WTC11 (cell line): ENCODE results near the gene ZNF609. TPM values are rescaled to one million over a fixed set of nuclear protein-coding genes. Genes with fewer than 3 reads are reported as not detected.

Source experiments
- ATAC-seq: fragments of 200-7000 bp; cut with Tn5 transposase; 2 replicates; pipeline ENCODE4 v1.10.0; 2021; ENCODE audit warnings: mild to moderate bottlenecking, moderate library complexity
- CTCF ChIA-PET: fragments of 300-600 bp; sonication (Branson Sonifier 250); formaldehyde crosslinking; loops from one replicate; lab custom pipeline; 2021; ENCODE audit warnings: antibody characterized with exemption; lab: Charles Lee
- POLR2A ChIA-PET: fragments of 350-600 bp; sonication (Branson Sonifier 250); formaldehyde crosslinking; loops from one replicate; lab custom pipeline; 2021; ENCODE audit warnings: antibody characterized with exemption; lab: Charles Lee
- DNase-seq: peaks from one replicate; pipeline ENCODE4 v3.0.0; 2021; ENCODE audit warnings: low spot score
- H3K27ac Mint-ChIP-seq: 2 replicates; pipeline ENCODE4 v1.8.0; 2021; ENCODE audit warnings: mixed read lengths
- H3K27me3 Mint-ChIP-seq: 2 replicates; pipeline ENCODE4 v1.8.0; 2021; ENCODE audit warnings: low read depth, mild to moderate bottlenecking, moderate library complexity, mixed read lengths
- H3K36me3 Mint-ChIP-seq: 2 replicates; pipeline ENCODE4 v1.8.0; 2021; ENCODE audit warnings: mixed read lengths
- H3K4me1 Mint-ChIP-seq: 2 replicates; pipeline ENCODE4 v1.8.0; 2022; ENCODE audit warnings: mixed read lengths
- H3K4me3 Mint-ChIP-seq: 2 replicates; pipeline ENCODE4 v1.8.0; 2021; ENCODE audit warnings: mild to moderate bottlenecking, moderate library complexity, mixed read lengths
- H3K9me3 Mint-ChIP-seq: 2 replicates; pipeline ENCODE4 v1.8.0; 2021; ENCODE audit warnings: mixed read lengths
- CREB1 ChIP-seq: sonication (generic); formaldehyde crosslinking; IDR thresholded peaks from 2 replicates; pipeline ENCODE4 v1.8.0; 2023; ENCODE audit warnings: mild to moderate bottlenecking, missing genetic modification reagents
- E2F4 ChIP-seq: sonication (generic); formaldehyde crosslinking; IDR thresholded peaks from 2 replicates; pipeline ENCODE4 v1.8.1; 2022; ENCODE audit warnings: low read depth, mild to moderate bottlenecking, moderate library complexity, missing genetic modification reagents, borderline replicate concordance
- ESRRA ChIP-seq: sonication (generic); formaldehyde crosslinking; IDR thresholded peaks from 2 replicates; pipeline ENCODE4 v1.8.1; 2022; ENCODE audit warnings: mild to moderate bottlenecking, missing genetic modification reagents, borderline replicate concordance
- FOXJ3 ChIP-seq: sonication (generic); formaldehyde crosslinking; IDR thresholded peaks from 2 replicates; pipeline ENCODE4 v1.9.0; 2021; ENCODE audit warnings: missing genetic modification reagents, mild to moderate bottlenecking, borderline replicate concordance
- GABPB1 ChIP-seq: sonication (generic); formaldehyde crosslinking; IDR thresholded peaks from 2 replicates; pipeline ENCODE4 v1.8.1; 2023; ENCODE audit warnings: mild to moderate bottlenecking, missing genetic modification reagents
- HMGA2 ChIP-seq: fragments of 250-450 bp; sonication (Bioruptor Pico); IDR thresholded peaks from 2 replicates; pipeline ENCODE4 v1.4.0; 2021; ENCODE audit warnings: mild to moderate bottlenecking, moderate library complexity
- IRF1 ChIP-seq: sonication (generic); formaldehyde crosslinking; IDR thresholded peaks from 2 replicates; pipeline ENCODE4 v1.8.0; 2023; ENCODE audit warnings: missing genetic modification reagents
- NR1H2 ChIP-seq: sonication (generic); formaldehyde crosslinking; IDR thresholded peaks from 2 replicates; pipeline ENCODE4 v1.9.0; 2021; ENCODE audit warnings: mild to moderate bottlenecking, moderate library complexity, missing genetic modification reagents
- NR2C2 ChIP-seq: sonication (generic); formaldehyde crosslinking; IDR thresholded peaks from 2 replicates; pipeline ENCODE4 v1.8.0; 2022; ENCODE audit warnings: mild to moderate bottlenecking, missing genetic modification reagents
- PRDM15 ChIP-seq: sonication (generic); formaldehyde crosslinking; IDR thresholded peaks from 2 replicates; pipeline ENCODE4 v1.8.0; 2022; ENCODE audit warnings: missing genetic modification reagents
- SMAD4 ChIP-seq: sonication (generic); formaldehyde crosslinking; IDR thresholded peaks from 2 replicates; pipeline ENCODE4 v1.8.0; 2022; ENCODE audit warnings: mild to moderate bottlenecking, missing genetic modification reagents
- SOX15 ChIP-seq: fragments of 250-450 bp; sonication (Bioruptor Pico); IDR thresholded peaks from 2 replicates; pipeline ENCODE4 v1.9.0; 2021; ENCODE audit warnings: mild to moderate bottlenecking
- TEAD4 ChIP-seq: sonication (generic); formaldehyde crosslinking; IDR thresholded peaks from 2 replicates; pipeline ENCODE4 v1.8.0; 2022; ENCODE audit warnings: mild to moderate bottlenecking, missing genetic modification reagents
- ZBTB21 ChIP-seq: sonication (generic); formaldehyde crosslinking; IDR thresholded peaks from 2 replicates; pipeline ENCODE4 v1.8.1; 2023; ENCODE audit warnings: mild to moderate bottlenecking, missing genetic modification reagents, borderline replicate concordance
- ZNF232 ChIP-seq: sonication (generic); formaldehyde crosslinking; IDR thresholded peaks from 2 replicates; pipeline ENCODE4 v1.8.0; 2022; ENCODE audit warnings: mild to moderate bottlenecking, missing genetic modification reagents
- ZNF671 ChIP-seq: fragments of 250-450 bp; sonication (Bioruptor Pico); IDR thresholded peaks from 2 replicates; pipeline ENCODE4 v1.8.0; 2021; ENCODE audit warnings: mild to moderate bottlenecking
- ZSCAN18 ChIP-seq: fragments of 250-450 bp; sonication (Bioruptor Pico); IDR thresholded peaks from 2 replicates; pipeline ENCODE4 v2.1.2; 2022; ENCODE audit warnings: mild to moderate bottlenecking, moderate library complexity
- total RNA-seq: library from RNA; stranded (reverse); gene quantifications from 3 replicates; pipeline ENCODE4 v1.2.3, GENCODE V29; 2021
- TF ChIP-seq, protein P1 (sequence below): sonication (generic); formaldehyde crosslinking; IDR thresholded peaks from 2 replicates; pipeline ENCODE4 v1.8.1; 2023; ENCODE audit warnings: mild to moderate bottlenecking, missing genetic modification reagents, borderline replicate concordance
- TF ChIP-seq, protein P2 (sequence below): sonication (generic); formaldehyde crosslinking; IDR thresholded peaks from 2 replicates; pipeline ENCODE4 v1.8.0; 2022; ENCODE audit warnings: mild to moderate bottlenecking, missing genetic modification reagents
- TF ChIP-seq, protein P3 (sequence below): sonication (generic); formaldehyde crosslinking; IDR thresholded peaks from 2 replicates; pipeline ENCODE4 v1.8.1; 2023; ENCODE audit warnings: mild to moderate bottlenecking, missing genetic modification reagents

Gene ZNF609
- total RNA-seq, 1 experiment from 2014 or later: 47.4 TPM

DNA sequence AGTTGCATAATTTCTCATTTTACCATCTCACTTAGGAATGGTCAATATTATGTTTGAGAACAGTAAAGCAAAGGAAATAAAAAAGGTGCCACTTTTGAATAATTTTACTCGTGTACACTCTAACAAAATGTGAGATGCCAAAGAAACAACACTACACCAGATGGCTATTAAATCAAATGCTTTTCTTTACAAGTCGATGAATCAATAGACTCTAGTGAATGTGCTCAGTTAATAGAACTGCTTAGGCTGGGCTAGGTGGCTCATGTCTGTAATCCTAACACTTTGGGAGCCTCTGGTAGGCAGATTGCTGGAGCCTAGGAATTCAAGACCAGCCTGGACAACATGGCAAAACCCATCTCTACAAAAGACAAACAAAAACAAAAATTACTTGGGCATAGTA, 87.9 kb downstream of the ZNF609 start:
- H3K27ac Mint-ChIP-seq: peak overlapping the region; percentile 20
- H3K4me3 Mint-ChIP-seq: no peak overlapping the region
- ChIA-PET CTCF (no interaction called here), POLR2A (no interaction called here)
- H3K36me3 Mint-ChIP-seq: no peaks in the 10 kb centered on the region; the same call in 1 of the 2 replicates
- H3K9me3 Mint-ChIP-seq: no peaks in the 10 kb centered on the region
- DNase-seq (no peak), ATAC-seq (no peak)
- no peaks in the 10 kb centered on the region for H3K27me3 Mint-ChIP-seq
- TF ChIP-seq SOX15 (no peak), SMAD4 (CRISPR knock-in tag) (no peak), NR2C2 (CRISPR knock-in tag) (no peak), NR1H2 (CRISPR knock-in tag) (no peak), PRDM15 (no peak), E2F4 (CRISPR knock-in tag) (no peak), ZNF671 (CRISPR knock-in tag) (no peak), TEAD4 (CRISPR knock-in tag) (no peak), FOXJ3 (no peak), HMGA2 (CRISPR knock-in tag) (no peak), GABPB1 (CRISPR knock-in tag) (no peak), IRF1 (CRISPR knock-in tag) (no peak), ESRRA (no peak), ZNF232 (CRISPR knock-in tag) (no peak), ZSCAN18 (CRISPR knock-in tag) (no peak), CREB1 (CRISPR knock-in tag) (no peak), ZBTB21 (CRISPR knock-in tag) (no peak)
- TF ChIP-seq, protein P1, sequence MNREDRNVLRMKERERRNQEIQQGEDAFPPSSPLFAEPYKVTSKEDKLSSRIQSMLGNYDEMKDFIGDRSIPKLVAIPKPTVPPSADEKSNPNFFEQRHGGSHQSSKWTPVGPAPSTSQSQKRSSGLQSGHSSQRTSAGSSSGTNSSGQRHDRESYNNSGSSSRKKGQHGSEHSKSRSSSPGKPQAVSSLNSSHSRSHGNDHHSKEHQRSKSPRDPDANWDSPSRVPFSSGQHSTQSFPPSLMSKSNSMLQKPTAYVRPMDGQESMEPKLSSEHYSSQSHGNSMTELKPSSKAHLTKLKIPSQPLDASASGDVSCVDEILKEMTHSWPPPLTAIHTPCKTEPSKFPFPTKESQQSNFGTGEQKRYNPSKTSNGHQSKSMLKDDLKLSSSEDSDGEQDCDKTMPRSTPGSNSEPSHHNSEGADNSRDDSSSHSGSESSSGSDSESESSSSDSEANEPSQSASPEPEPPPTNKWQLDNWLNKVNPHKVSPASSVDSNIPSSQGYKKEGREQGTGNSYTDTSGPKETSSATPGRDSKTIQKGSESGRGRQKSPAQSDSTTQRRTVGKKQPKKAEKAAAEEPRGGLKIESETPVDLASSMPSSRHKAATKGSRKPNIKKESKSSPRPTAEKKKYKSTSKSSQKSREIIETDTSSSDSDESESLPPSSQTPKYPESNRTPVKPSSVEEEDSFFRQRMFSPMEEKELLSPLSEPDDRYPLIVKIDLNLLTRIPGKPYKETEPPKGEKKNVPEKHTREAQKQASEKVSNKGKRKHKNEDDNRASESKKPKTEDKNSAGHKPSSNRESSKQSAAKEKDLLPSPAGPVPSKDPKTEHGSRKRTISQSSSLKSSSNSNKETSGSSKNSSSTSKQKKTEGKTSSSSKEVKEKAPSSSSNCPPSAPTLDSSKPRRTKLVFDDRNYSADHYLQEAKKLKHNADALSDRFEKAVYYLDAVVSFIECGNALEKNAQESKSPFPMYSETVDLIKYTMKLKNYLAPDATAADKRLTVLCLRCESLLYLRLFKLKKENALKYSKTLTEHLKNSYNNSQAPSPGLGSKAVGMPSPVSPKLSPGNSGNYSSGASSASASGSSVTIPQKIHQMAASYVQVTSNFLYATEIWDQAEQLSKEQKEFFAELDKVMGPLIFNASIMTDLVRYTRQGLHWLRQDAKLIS (CRISPR knock-in tag): no peak
- TF ChIP-seq, protein P2, sequence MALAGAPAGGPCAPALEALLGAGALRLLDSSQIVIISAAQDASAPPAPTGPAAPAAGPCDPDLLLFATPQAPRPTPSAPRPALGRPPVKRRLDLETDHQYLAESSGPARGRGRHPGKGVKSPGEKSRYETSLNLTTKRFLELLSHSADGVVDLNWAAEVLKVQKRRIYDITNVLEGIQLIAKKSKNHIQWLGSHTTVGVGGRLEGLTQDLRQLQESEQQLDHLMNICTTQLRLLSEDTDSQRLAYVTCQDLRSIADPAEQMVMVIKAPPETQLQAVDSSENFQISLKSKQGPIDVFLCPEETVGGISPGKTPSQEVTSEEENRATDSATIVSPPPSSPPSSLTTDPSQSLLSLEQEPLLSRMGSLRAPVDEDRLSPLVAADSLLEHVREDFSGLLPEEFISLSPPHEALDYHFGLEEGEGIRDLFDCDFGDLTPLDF (CRISPR knock-in tag): no peak
- TF ChIP-seq, protein P3, sequence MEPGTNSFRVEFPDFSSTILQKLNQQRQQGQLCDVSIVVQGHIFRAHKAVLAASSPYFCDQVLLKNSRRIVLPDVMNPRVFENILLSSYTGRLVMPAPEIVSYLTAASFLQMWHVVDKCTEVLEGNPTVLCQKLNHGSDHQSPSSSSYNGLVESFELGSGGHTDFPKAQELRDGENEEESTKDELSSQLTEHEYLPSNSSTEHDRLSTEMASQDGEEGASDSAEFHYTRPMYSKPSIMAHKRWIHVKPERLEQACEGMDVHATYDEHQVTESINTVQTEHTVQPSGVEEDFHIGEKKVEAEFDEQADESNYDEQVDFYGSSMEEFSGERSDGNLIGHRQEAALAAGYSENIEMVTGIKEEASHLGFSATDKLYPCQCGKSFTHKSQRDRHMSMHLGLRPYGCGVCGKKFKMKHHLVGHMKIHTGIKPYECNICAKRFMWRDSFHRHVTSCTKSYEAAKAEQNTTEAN (CRISPR knock-in tag): no peak
- H3K4me1 Mint-ChIP-seq: 0 out of 2 replicates have a peak, but pooled peaks cover 2% of the 10 kb centered on the region
